NCI-H2081 (cell line): Measurements from ENCODE around the gene NINJ2.

Source experiments
- DNase-seq, 2 experiments: peaks; one replicate each; lab custom pipeline; 2025; lab: John Stamatoyannopoulos, UW

NINJ2 gene

GRCh38 chr12:546920-547845 lies 116.1 kb downstream of the NINJ2 start:
- DNase-seq = peak; percentile 50 to 59

GRCh38 chr12:546265-546919 lies 116.9 kb downstream of the NINJ2 start:
- no peak for DNase-seq

GRCh38 chr12:545835-546234 lies 117.4 kb downstream of the NINJ2 start:
- DNase-seq = no peak

GRCh38 chr12:544941-545635 lies 118.2 kb downstream of the NINJ2 start:
- DNase-seq = no peak

GRCh38 chr12:544142-544541 lies 119.1 kb downstream of the NINJ2 start:
- no peak for DNase-seq

GRCh38 chr12:543114-543451 lies 120.2 kb downstream of the NINJ2 start:
- no peak for DNase-seq

GRCh38 chr12:542395-543113 lies 120.7 kb downstream of the NINJ2 start:
- DNase-seq = no peak

- DNase-seq = no peak
Observed at GRCh38 chr12:541676-542324, 121.4 kb downstream of the NINJ2 start.

GRCh38 chr12:539540-540310 lies 123.5 kb downstream of the NINJ2 start:
- no peak for DNase-seq

GRCh38 chr12:538731-539539 lies 124.3 kb downstream of the NINJ2 start:
- DNase-seq = peak; percentile 33 to 63

- DNase-seq = peak; percentile 66 to 76
Observed at GRCh38 chr12:537772-538171, 125.5 kb downstream of the NINJ2 start.

- DNase-seq = no peak
Observed at GRCh38 chr12:536751-537245, 126.4 kb downstream of the NINJ2 start.

GRCh38 chr12:535396-535795 lies 127.8 kb downstream of the NINJ2 start:
- no peak for DNase-seq

GRCh38 chr12:534216-534615 lies 129.0 kb downstream of the NINJ2 start:
- DNase-seq = peak in 1 of 2 experiments; percentile 46

- DNase-seq = no peak
Observed at GRCh38 chr12:533718-534117, 129.5 kb downstream of the NINJ2 start.

- no peak for DNase-seq
Observed at GRCh38 chr12:532908-533565, 130.2 kb downstream of the NINJ2 start.

GRCh38 chr12:531951-532585 lies 131.2 kb downstream of the NINJ2 start:
- DNase-seq = no peak

GRCh38 chr12:530821-531220 lies 132.4 kb downstream of the NINJ2 start:
- DNase-seq = peak; percentile 20 to 50

- peak; percentile 36 to 66 for DNase-seq
Observed at GRCh38 chr12:530308-530707, 132.9 kb downstream of the NINJ2 start.
